Cardiac muscle cell (in vitro differentiated cells and primary cell): Measurements from ENCODE around the gene KBTBD13. TPM values are rescaled to one million over a fixed set of nuclear protein-coding genes. Genes with fewer than 3 reads are reported as not detected.
A peak's percentile ranks its signal among the peaks of the same experiment; 100 is the strongest.

Experiments used
- DNase-seq, 2 donors: peaks; one replicate each; pipeline versions ENCODE4 v3.0.0 to v3.0.0-alpha.2; 2010 to 2017; ENCODE audit warnings: low read depth in 1 of 2, low spot score in 1 of 2
- H3K27ac ChIP-seq: fragments of 200-600 bp; sonication (generic); 2 replicates; pipeline ENCODE4 v1.5.1; 2016
- H3K27me3 ChIP-seq: fragments of 200-600 bp; sonication (generic); 2 replicates; pipeline ENCODE4 v1.6.0; 2016; ENCODE audit warnings: control low read depth
- H3K36me3 ChIP-seq: fragments of 200-600 bp; sonication (generic); 2 replicates; pipeline ENCODE4 v1.5.1; 2016; ENCODE audit warnings: control low read depth
- H3K4me1 ChIP-seq: fragments of 200-600 bp; sonication (generic); 2 replicates; pipeline ENCODE4 v1.8.1; 2017; ENCODE audit warnings: low read depth, mild to moderate bottlenecking, mixed run types
- H3K4me3 ChIP-seq: fragments of 200-600 bp; sonication (generic); 2 replicates; pipeline ENCODE4 v1.5.1; 2016; ENCODE audit warnings: mild to moderate bottlenecking
- H3K9me3 ChIP-seq: fragments of 200-600 bp; sonication (generic); 2 replicates; pipeline ENCODE4 v1.5.1; 2017; ENCODE audit warnings: low read depth, mild to moderate bottlenecking, control low read depth
- CTCF ChIP-seq: IDR thresholded peaks from 2 replicates; pipeline ENCODE4 v1.5.1; 2012; ENCODE audit warnings: low read depth, mild to moderate bottlenecking, low read length
- polyA plus RNA-seq: library from polyadenylated mRNA; unstranded; fragments of >200 nt; fragmentation: Nextera tagmentation; extraction: Ambion mirVana; gene quantifications from 2 replicates; pipeline ENCODE4 v1.2.1, GENCODE V29; 2016
- total RNA-seq: library from RNA; depleted of rRNA; stranded (reverse); fragments of >200 nt; gene quantifications from 2 replicates; pipeline ENCODE4 v1.2.3, GENCODE V29; 2016

KBTBD13 gene
- total and polyA plus RNA-seq, 2 experiments from 2014 or later: 4.8 to 5.0 TPM

- peaks cover 7% of the 10 kb centered on the region for H3K4me1 ChIP-seq
- peak within 1 kb of the TSS; percentile 1 for H3K27ac ChIP-seq
- no peak for TF ChIP-seq CTCF
- H3K36me3 ChIP-seq: no peaks in the 10 kb centered on the region
- H3K4me3 ChIP-seq: no peak within 1 kb of the TSS
- no peaks in the 10 kb centered on the region for H3K27me3 ChIP-seq
- H3K9me3 ChIP-seq: no peaks in the 10 kb centered on the region
- peak in 1 of 2 donors; percentile 56 for DNase-seq
Measured at GRCh38 chr15:65044724-65045481, 31.6 kb upstream of the KBTBD13 start, which contains the start of gene SLC51B. Gene SLC51B (plus strand): TSS chr15:65045387. CDS start chr15:65050005, 4,618 bp downstream.

GRCh38 chr15:65048241-65048640, 28.3 kb upstream of the KBTBD13 start:
- TF ChIP-seq CTCF: no peak
- Histone ChIP-seq H3K27me3 (no peaks in the 10 kb centered on the region), H3K4me1 (peaks cover 7% of the 10 kb centered on the region), H3K27ac (no peak overlapping the region), H3K9me3 (no peaks in the 10 kb centered on the region), H3K4me3 (no peak overlapping the region), H3K36me3 (no peaks in the 10 kb centered on the region)
- no peak for DNase-seq

GRCh38 chr15:65049418-65049840, 27.1 kb upstream of the KBTBD13 start:
- H3K27me3 ChIP-seq: no peaks in the 10 kb centered on the region
- no peak for TF ChIP-seq CTCF
- no peak overlapping the region for H3K27ac ChIP-seq
- H3K9me3 ChIP-seq: no peaks in the 10 kb centered on the region
- H3K4me3 ChIP-seq: peak overlapping the region; percentile 22
- peak; percentile 92 to 96 for DNase-seq
- no peaks in the 10 kb centered on the region for H3K36me3 ChIP-seq
- peaks cover 7% of the 10 kb centered on the region for H3K4me1 ChIP-seq

DNA sequence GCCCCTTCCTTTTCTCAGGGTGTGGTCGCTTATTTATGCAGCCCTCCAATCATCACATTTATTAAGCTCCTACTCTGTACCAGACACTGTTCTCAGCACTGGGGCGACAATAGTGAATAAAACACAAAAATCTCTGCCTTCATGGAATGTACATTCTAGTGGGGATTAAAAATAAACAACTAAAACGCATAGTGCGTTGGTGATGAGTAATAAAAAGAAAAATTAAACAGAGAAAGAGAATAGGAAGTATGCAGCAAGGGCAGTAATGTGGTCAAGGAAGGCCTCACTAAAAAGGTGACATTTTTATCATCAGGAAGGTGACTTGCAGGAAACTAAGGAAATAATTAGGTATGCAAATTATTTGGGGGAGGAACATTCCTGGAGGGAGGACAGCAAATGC, 26.3 kb upstream of the KBTBD13 start:
- no peaks in the 10 kb centered on the region for H3K27me3 ChIP-seq
- H3K36me3 ChIP-seq: no peaks in the 10 kb centered on the region
- no peaks in the 10 kb centered on the region for H3K9me3 ChIP-seq
- H3K4me1 ChIP-seq: peaks cover 3% of the 10 kb centered on the region
- H3K4me3 ChIP-seq: no peak overlapping the region
- TF ChIP-seq CTCF: no peak
- H3K27ac ChIP-seq: no peak overlapping the region
- DNase-seq: no peak

DNA sequence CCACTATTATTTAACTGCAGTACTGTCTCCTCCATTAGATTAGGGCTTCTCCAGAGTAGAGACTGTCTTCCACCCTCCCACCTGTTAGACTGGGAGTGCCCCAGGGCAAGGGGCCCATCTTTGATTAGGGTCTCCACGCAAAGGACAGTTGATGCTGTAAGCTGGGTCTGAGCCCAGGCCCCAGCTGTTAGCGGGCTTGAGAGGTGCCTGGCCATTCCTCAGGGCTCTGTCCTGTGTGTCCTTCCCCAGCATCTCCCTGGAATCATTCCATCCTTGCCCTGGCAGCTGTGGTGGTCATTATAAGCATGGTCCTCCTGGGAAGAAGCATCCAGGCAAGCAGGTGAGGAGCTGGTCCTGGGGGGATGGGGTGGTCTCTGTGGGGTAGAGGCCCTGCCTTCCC, 25.3 kb upstream of the KBTBD13 start:
- no peak for DNase-seq

More for the DNA sequence above, 25.3 kb upstream of the KBTBD13 start:
- no peak for TF ChIP-seq CTCF
- Histone ChIP-seq H3K36me3 (no peaks in the 10 kb centered on the region), H3K27me3 (no peaks in the 10 kb centered on the region), H3K9me3 (no peaks in the 10 kb centered on the region), H3K4me1 (no peaks in the 10 kb centered on the region), H3K27ac (no peak overlapping the region), H3K4me3 (no peak overlapping the region)
